ENCODE data around the gene CYBRD1. TPM values are rescaled to one million over a fixed set of nuclear protein-coding genes. Genes with fewer than 3 reads are reported as not detected.

The CYBRD1 gene
- polyA plus RNA-seq, 2 of the 4 experiments (the other 2 are of a cell fraction) = 30.5 to 46.6 TPM

- POLR2A ChIA-PET = no interaction called here
Observed at GRCh38 chr2:171564463-171564862, 42.2 kb downstream of the CYBRD1 start.

GRCh38 chr2:171566057-171566456 is 43.8 kb downstream of the CYBRD1 start:
- TF ChIP-seq NFE2L2 (conservative IDR thresholded peaks at IDR 0.05; ENCODE audit: low read length) = no peak
- TF ChIP-seq KDM1A (IDR thresholded peaks at IDR 0.05; ENCODE audit: low read depth) = no peak
- TF ChIP-seq CHD2 (IDR thresholded peaks at IDR 0.05; ENCODE audit: low read length, partially characterized antibody) = no peak
- TF ChIP-seq CHD4 (IDR thresholded peaks at IDR 0.05; ENCODE audit: borderline replicate concordance) = no peak
- TF ChIP-seq ZFP36 (IDR thresholded peaks at IDR 0.05; ENCODE audit: borderline replicate concordance, partially characterized antibody) = no peak
- TF ChIP-seq RCOR1 (IDR thresholded peaks at IDR 0.05; ENCODE audit: low read depth, low read length) = no peak
- no peak for TF ChIP-seq FOSB (CRISPR knock-in tag; IDR thresholded peaks at IDR 0.05)
- no peak for TF ChIP-seq FOXS1 (CRISPR knock-in tag; IDR thresholded peaks at IDR 0.05)
- no peak for TF ChIP-seq HOXA7 (CRISPR knock-in tag; IDR thresholded peaks at IDR 0.05)
- TF ChIP-seq REST (IDR thresholded peaks at IDR 0.05) = no peak
- TF ChIP-seq HMGXB4 (CRISPR knock-in tag; IDR thresholded peaks at IDR 0.05; ENCODE audit: borderline replicate concordance) = no peak
- TF ChIP-seq JUN (IDR thresholded peaks at IDR 0.05) = no peak
- TF ChIP-seq RNF2 (IDR thresholded peaks at IDR 0.05; ENCODE audit: borderline replicate concordance, low read depth) = no peak
- no peak for TF ChIP-seq EP300 (IDR thresholded peaks at IDR 0.05)
- no peak for FAIRE-seq
- 18% methylated on average over 1 of the region's 1 CpG for WGBS (ENCODE audit: missing lambda C conversion rate)
- Histone ChIP-seq H3K9me3 (no peaks in the 10 kb centered on the region), H3K27ac (no peak overlapping the region), H3K4me3 (no peak overlapping the region), H3K4me2 (no peak overlapping the region), H3K4me1 (no peaks in the 10 kb centered on the region)
- DNase-seq (ENCODE audit: low read depth in 1 of 2, low spot score in 1 of 2) = no peak
- CTCF ChIA-PET = interaction anchor here (0.9 to 1.1 kb wide), 3 partner anchors 8 to 220 kb away, joined by 3 to 4 read pairs (median 3); no protein-coding TSS in a partner anchor
- ATAC-seq = no peak
- POLR2A ChIA-PET = no interaction called here

More at GRCh38 chr2:171564463-171564862, 42.2 kb downstream of the CYBRD1 start:
- Histone ChIP-seq H3K4me1 (no peaks in the 10 kb centered on the region), H3K4me3 (no peak overlapping the region), H3K4me2 (no peak overlapping the region), H3K27ac (no peak overlapping the region), H3K9me3 (no peaks in the 10 kb centered on the region)
- no peak for FAIRE-seq
- 64% methylated on average over 5 of the region's 5 CpGs for WGBS (ENCODE audit: missing lambda C conversion rate)
- ATAC-seq = no peak
- TF ChIP-seq EP300 (IDR thresholded peaks at IDR 0.05) (no peak), FOSB (CRISPR knock-in tag; IDR thresholded peaks at IDR 0.05) (no peak), MYC (IDR thresholded peaks at IDR 0.05; ENCODE audit: borderline replicate concordance, low read length) (no peak), CTCF (IDR thresholded peaks at IDR 0.05) (no peak), CHD2 (IDR thresholded peaks at IDR 0.05; ENCODE audit: low read length, partially characterized antibody) (no peak), CEBPB (IDR thresholded peaks at IDR 0.05) (no peak), HOXA7 (CRISPR knock-in tag; IDR thresholded peaks at IDR 0.05) (no peak), TP53 (CRISPR knock-in tag; IDR thresholded peaks at IDR 0.05) (no peak)
- CTCF ChIA-PET = interaction anchor here (0.7 to 2.4 kb wide), 2 partner anchors 9 to 141 kb away, joined by 3 to 9 read pairs; no protein-coding TSS in a partner anchor
- DNase-seq (ENCODE audit: low read depth in 1 of 2, low spot score in 1 of 2) = no peak

All from A549 (cell line).